HCT116 (cell line): ENCODE measurements around the gene DIS3L2. TPM values are rescaled to one million over a fixed set of nuclear protein-coding genes. Genes with fewer than 3 reads are reported as not detected.

ENCODE experiments used
- ATAC-seq: fragments of 200-7000 bp; cut with Tn5 transposase; 2 replicates; pipeline ENCODE4 v1.9.1; 2020; ENCODE audit warnings: mild to moderate bottlenecking, moderate library complexity
- BruUV-seq: library from RNA; stranded (reverse); fragments of 400-500 nt; replicated peaks from 2 replicates; lab custom pipeline; 2021; lab: Mats Ljungman, UMichigan
- CTCF ChIA-PET: fragments of 300-600 bp; sonication (Branson Sonifier 250); formaldehyde crosslinking; loops from one replicate; lab custom pipeline; 2021; ENCODE audit warnings: antibody characterized with exemption; lab: Charles Lee
- POLR2A ChIA-PET: fragments of 300-600, 350-600 bp; sonication (Branson Sonifier 250); formaldehyde crosslinking; loops from one replicate; lab custom pipeline; 2021; ENCODE audit warnings: antibody characterized with exemption; lab: Charles Lee
- RAD21 ChIA-PET, 2 experiments: fragments of 300-600 bp; sonication (Branson Sonifier 250); formaldehyde crosslinking; loops; one replicate each; lab custom pipeline; 2023; ENCODE audit warnings: low total read pairs in 2 of 2; ENCODE audit not compliant: uncharacterized antibody in 2 of 2, unreplicated experiment in 2 of 2, low non-redundant PET in 1 of 2; lab: Charles Lee
- DNase-seq: peaks from one replicate; pipeline ENCODE4 v3.0.0-alpha.2; 2010; ENCODE audit warnings: low read depth, low spot score
- H2AFZ ChIP-seq: fragments of 200-600 bp; shearing (Covaris generic), sonication (generic); 2 replicates; pipeline ENCODE4 v1.6.1; 2017; ENCODE audit warnings: low read depth, mixed run types, mixed read lengths, antibody characterized with exemption, low read length; ENCODE audit not compliant: poor library complexity, severe bottlenecking
- H3K27ac ChIP-seq: 2 replicates; pipeline ENCODE4 v1.5.1; 2012; ENCODE audit warnings: low read depth, low read length
- H3K27me3 ChIP-seq: fragments of 200-600 bp; sonication (generic); 2 replicates; pipeline ENCODE4 v1.6.1; 2016; ENCODE audit warnings: mixed run types, low read length, mixed read lengths; ENCODE audit not compliant: insufficient read depth
- H3K36me3 ChIP-seq, 2 experiments: fragments of 200-500 bp in 1 of 2; fragments of 200-600 bp in 1 of 2; sonication (Bioruptor generic) in 1 of 2; sonication (generic) in 1 of 2; 2 replicates each; pipeline versions ENCODE4 v1.5.1 to v1.6.1; 2014 to 2016; ENCODE audit warnings: low read length in 2 of 2, inconsistent platforms in 1 of 2, mixed read lengths in 1 of 2, mixed run types in 1 of 2; ENCODE audit not compliant: insufficient read depth in 2 of 2, control insufficient read depth in 1 of 2
- H3K4me1 ChIP-seq, 2 experiments: fragments of 200-600 bp in 1 of 2; sonication (generic) in 1 of 2; 2 replicates each; pipeline versions ENCODE4 v1.5.1 to v1.6.1; 2012 to 2017; ENCODE audit warnings: low read length in 2 of 2, inconsistent platforms in 1 of 2, mild to moderate bottlenecking in 1 of 2, mixed read lengths in 1 of 2, mixed run types in 1 of 2, moderate library complexity in 1 of 2; ENCODE audit not compliant: insufficient read depth in 2 of 2, control insufficient read depth in 1 of 2
- H3K4me2 ChIP-seq: fragments of 200-600 bp; sonication (generic); 2 replicates; pipeline ENCODE4 v1.6.1; 2017; ENCODE audit warnings: mixed run types, low read length, mixed read lengths
- H3K4me3 ChIP-seq, 2 experiments: fragments of 200-600 bp in 1 of 2; sonication (generic) in 1 of 2; replicated peaks in 1 of 2; 2 replicates each; pipeline ENCODE4 v1.5.1; 2011 to 2016; ENCODE audit warnings: low read length in 2 of 2, control low read depth in 1 of 2, low read depth in 1 of 2, mild to moderate bottlenecking in 1 of 2, mixed read lengths in 1 of 2, mixed run types in 1 of 2
- H3K79me2 ChIP-seq: fragments of 200-600 bp; sonication (generic); 2 replicates; pipeline ENCODE4 v1.6.1; 2017; ENCODE audit warnings: mild to moderate bottlenecking, mixed run types, low read length, moderate library complexity, mixed read lengths; ENCODE audit not compliant: insufficient read depth
- H3K9ac ChIP-seq: fragments of 200-600 bp; sonication (generic); 2 replicates; pipeline ENCODE4 v1.6.1; 2016; ENCODE audit warnings: low read length, mixed read lengths
- H3K9me2 ChIP-seq: fragments of 200-600 bp; sonication (generic), shearing (Covaris generic); 2 replicates; pipeline ENCODE4 v1.6.1; 2017; ENCODE audit warnings: mixed run types, mild to moderate bottlenecking, moderate library complexity; ENCODE audit not compliant: insufficient read depth
- H3K9me3 ChIP-seq, 2 experiments: fragments of 200-500 bp in 1 of 2; fragments of 200-600 bp in 1 of 2; sonication (Bioruptor generic) in 1 of 2; sonication (generic) in 1 of 2; 2 replicates each; pipeline ENCODE4 v1.6.1; 2014 to 2017; ENCODE audit warnings: low read length in 2 of 2, mixed read lengths in 2 of 2, inconsistent platforms in 1 of 2, low read depth in 1 of 2, mild to moderate bottlenecking in 1 of 2, mixed run types in 1 of 2, moderate library complexity in 1 of 2; ENCODE audit not compliant: control insufficient read depth in 1 of 2, insufficient read depth in 1 of 2
- H4K20me1 ChIP-seq: fragments of 200-600 bp; sonication (generic), shearing (Covaris generic); 2 replicates; pipeline ENCODE4 v1.6.1; 2017; ENCODE audit warnings: mixed run types, mild to moderate bottlenecking, moderate library complexity; ENCODE audit not compliant: insufficient read depth
- EZH2phosphoT487 ChIP-seq: fragments of 200-600 bp; IDR thresholded peaks from 2 replicates; pipeline ENCODE4 v1.6.1; 2018; ENCODE audit warnings: antibody characterized with exemption, borderline replicate concordance
- JUND ChIP-seq: IDR thresholded peaks from 2 replicates; pipeline ENCODE4 v1.6.1; 2012
- SP1 ChIP-seq: IDR thresholded peaks from 2 replicates; pipeline ENCODE4 v1.6.1; 2012; ENCODE audit warnings: low read depth
- TCF7L2 ChIP-seq: IDR thresholded peaks from 2 replicates; pipeline ENCODE4 v1.7.0; 2011; ENCODE audit warnings: borderline replicate concordance, inconsistent platforms; ENCODE audit not compliant: insufficient read depth, insufficient read length; ENCODE audit errors: extremely low read depth
- YY1 ChIP-seq: IDR thresholded peaks from 2 replicates; pipeline ENCODE4 v1.6.1; 2011; ENCODE audit warnings: low read length, low read depth, moderate library complexity, mild to moderate bottlenecking; ENCODE audit not compliant: insufficient replicate concordance; ENCODE audit errors: extremely low read depth
- intact Hi-C: fragments of 100-400 bp; cut with micrococcal nuclease; formaldehyde crosslinking; loops from 2 replicates; pipeline ENCODE4 v1.10.0; 2022
- total RNA-seq: library from RNA; stranded (reverse); gene quantifications from one replicate; pipeline ENCODE4 v1.2.1, GENCODE V29; 2021; ENCODE audit not compliant: unreplicated experiment
- TF ChIP-seq, protein P1 (sequence below), 3 experiments: fragments of 200-600 bp in 1 of 3; sonication (generic) in 1 of 3; IDR thresholded peaks in 2 of 3; conservative IDR thresholded peaks in 1 of 3; 2 replicates each; pipeline ENCODE4 v1.5.1; 2012 to 2017; ENCODE audit warnings: low read depth in 2 of 3, low read length in 2 of 3, antibody characterized with exemption in 1 of 3, borderline replicate concordance in 1 of 3, control low read depth in 1 of 3, mild to moderate bottlenecking in 1 of 3, mixed read lengths in 1 of 3, mixed run types in 1 of 3, moderate library complexity in 1 of 3; ENCODE audit not compliant: insufficient read depth in 1 of 3
- TF ChIP-seq, protein P2 (sequence below): IDR thresholded peaks from 2 replicates; pipeline ENCODE4 v1.6.1; 2012; ENCODE audit warnings: low read depth

Gene DIS3L2
- total RNA-seq, 1 experiment from 2014 or later, result 42.5 TPM

DNA sequence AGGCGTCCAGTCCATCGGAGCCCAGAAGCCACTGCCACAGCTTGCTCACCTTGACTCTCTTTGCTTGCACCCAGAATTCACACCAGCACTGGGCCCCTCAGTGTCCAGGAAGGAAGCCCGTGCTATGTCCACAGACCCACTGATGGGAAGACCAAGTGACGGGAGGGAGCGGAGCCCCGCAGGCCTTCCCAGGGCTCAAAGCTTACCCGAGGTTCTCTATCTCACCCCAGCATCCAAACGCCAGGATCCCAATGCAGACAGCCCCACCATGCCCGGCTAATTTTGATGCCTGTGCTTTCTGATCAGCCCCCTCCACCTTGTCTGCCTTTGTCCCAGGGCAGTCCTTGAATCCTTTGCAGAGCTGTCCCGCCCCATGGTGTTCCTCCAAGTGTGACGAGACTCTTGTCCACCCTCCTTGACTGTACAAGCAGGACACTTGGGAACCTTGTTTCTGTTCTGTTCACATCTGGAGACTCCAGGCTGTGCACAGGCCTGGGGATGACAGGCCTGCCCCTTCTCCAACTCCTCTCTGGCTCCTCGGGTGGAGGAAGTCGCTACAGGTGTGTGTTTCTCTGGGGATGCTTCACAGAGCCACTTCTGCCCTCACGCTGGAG is 47.3 kb upstream of the DIS3L2 start (continued):
- TF ChIP-seq, protein P1, sequence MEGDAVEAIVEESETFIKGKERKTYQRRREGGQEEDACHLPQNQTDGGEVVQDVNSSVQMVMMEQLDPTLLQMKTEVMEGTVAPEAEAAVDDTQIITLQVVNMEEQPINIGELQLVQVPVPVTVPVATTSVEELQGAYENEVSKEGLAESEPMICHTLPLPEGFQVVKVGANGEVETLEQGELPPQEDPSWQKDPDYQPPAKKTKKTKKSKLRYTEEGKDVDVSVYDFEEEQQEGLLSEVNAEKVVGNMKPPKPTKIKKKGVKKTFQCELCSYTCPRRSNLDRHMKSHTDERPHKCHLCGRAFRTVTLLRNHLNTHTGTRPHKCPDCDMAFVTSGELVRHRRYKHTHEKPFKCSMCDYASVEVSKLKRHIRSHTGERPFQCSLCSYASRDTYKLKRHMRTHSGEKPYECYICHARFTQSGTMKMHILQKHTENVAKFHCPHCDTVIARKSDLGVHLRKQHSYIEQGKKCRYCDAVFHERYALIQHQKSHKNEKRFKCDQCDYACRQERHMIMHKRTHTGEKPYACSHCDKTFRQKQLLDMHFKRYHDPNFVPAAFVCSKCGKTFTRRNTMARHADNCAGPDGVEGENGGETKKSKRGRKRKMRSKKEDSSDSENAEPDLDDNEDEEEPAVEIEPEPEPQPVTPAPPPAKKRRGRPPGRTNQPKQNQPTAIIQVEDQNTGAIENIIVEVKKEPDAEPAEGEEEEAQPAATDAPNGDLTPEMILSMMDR (IDR thresholded peaks at IDR 0.05 in 2 of 3, conservative IDR thresholded peaks at IDR 0.05 in 1 of 3; ENCODE audit: borderline replicate concordance in 1 of 3, insufficient read depth in 1 of 3, low read depth in 2 of 3, low read length in 2 of 3), result no peak
- TF ChIP-seq TCF7L2, result no peak
- TF ChIP-seq YY1, result no peak

DNA sequence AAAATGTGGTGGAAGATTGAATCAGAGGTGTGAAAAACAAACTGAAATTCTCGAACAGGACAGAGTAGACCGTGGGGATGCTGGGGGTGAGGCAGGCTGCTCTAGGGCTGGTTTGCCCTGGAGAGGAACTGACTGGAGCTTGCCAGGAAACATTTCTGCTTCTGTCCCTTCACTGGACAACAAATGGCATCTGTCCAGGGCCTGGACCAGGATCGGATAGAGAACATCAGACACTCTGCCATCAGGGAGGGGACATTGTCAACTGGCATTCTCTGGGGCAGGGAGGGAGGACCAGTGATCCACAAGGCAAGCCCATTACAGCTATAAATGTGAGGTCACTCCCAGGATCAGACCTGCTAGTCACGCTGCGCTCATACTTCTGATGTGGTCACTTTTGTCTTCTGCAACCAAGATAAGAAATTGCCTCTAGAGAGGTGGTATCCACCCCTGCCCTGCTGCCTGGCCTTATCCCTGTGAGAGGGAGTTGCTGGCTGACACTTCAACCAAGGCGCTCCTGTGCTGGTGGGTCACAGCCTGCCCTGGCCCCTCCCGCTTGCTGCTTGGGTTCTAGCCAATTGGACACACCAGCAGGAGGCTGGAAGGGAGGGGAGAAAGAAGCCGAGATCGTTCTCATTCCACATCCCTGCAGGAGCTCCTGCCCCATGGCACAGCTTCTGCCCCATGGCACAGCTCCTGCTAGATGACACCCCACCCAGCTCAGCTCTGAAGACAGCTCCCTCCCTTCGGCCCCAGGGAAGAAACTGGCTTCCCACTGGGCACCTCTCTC is 44.0 kb upstream of the DIS3L2 start:
- POLR2A ChIA-PET, result interaction anchor here (0.7 kb wide), 1 partner anchor 46 kb away, joined by 3 read pairs; no protein-coding TSS in a partner anchor
- H3K4me3 ChIP-seq, result no peak overlapping the region
- no peak for DNase-seq
- H3K27me3 ChIP-seq, result no peaks in the 10 kb centered on the region
- intact Hi-C loops, result no loop called here
- ATAC-seq, result no peak; the same call in 1 of the 2 replicates
- no peak overlapping the region for H3K9ac ChIP-seq
- H3K4me1 ChIP-seq, result no peaks in the 10 kb centered on the region
- no peak for TF ChIP-seq JUND
- TF ChIP-seq EZH2phosphoT487, result no peak
- TF ChIP-seq, protein P1 (IDR thresholded peaks at IDR 0.05 in 2 of 3, conservative IDR thresholded peaks at IDR 0.05 in 1 of 3; ENCODE audit: borderline replicate concordance in 1 of 3, insufficient read depth in 1 of 3, low read depth in 2 of 3, low read length in 2 of 3), result no peak
- TF ChIP-seq SP1, result no peak
- TF ChIP-seq, protein P2, sequence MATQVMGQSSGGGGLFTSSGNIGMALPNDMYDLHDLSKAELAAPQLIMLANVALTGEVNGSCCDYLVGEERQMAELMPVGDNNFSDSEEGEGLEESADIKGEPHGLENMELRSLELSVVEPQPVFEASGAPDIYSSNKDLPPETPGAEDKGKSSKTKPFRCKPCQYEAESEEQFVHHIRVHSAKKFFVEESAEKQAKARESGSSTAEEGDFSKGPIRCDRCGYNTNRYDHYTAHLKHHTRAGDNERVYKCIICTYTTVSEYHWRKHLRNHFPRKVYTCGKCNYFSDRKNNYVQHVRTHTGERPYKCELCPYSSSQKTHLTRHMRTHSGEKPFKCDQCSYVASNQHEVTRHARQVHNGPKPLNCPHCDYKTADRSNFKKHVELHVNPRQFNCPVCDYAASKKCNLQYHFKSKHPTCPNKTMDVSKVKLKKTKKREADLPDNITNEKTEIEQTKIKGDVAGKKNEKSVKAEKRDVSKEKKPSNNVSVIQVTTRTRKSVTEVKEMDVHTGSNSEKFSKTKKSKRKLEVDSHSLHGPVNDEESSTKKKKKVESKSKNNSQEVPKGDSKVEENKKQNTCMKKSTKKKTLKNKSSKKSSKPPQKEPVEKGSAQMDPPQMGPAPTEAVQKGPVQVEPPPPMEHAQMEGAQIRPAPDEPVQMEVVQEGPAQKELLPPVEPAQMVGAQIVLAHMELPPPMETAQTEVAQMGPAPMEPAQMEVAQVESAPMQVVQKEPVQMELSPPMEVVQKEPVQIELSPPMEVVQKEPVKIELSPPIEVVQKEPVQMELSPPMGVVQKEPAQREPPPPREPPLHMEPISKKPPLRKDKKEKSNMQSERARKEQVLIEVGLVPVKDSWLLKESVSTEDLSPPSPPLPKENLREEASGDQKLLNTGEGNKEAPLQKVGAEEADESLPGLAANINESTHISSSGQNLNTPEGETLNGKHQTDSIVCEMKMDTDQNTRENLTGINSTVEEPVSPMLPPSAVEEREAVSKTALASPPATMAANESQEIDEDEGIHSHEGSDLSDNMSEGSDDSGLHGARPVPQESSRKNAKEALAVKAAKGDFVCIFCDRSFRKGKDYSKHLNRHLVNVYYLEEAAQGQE, result no peak
- RAD21 ChIA-PET, result no interaction called here
- H3K9me2 ChIP-seq, result no peaks in the 10 kb centered on the region
- no peaks in the 10 kb centered on the region for H3K36me3 ChIP-seq
- no peaks in the 10 kb centered on the region for H3K79me2 ChIP-seq
- H3K27ac ChIP-seq, result no peak overlapping the region
- H4K20me1 ChIP-seq, result no peaks in the 10 kb centered on the region
- no peaks in the 10 kb centered on the region for H3K9me3 ChIP-seq
- H3K4me2 ChIP-seq, result no peak overlapping the region
- no peak overlapping the region for H2AFZ ChIP-seq
- CTCF ChIA-PET, result interaction anchor here (0.7 to 1.0 kb wide), 2 partner anchors 253 to 410 kb away, joined by 3 read pairs; no protein-coding TSS in a partner anchor
- no TSS peak for BruUV-seq
